Glutamatergic neuron (in vitro differentiated cells): Measurements from ENCODE around the gene ELANE. TPM values are rescaled to one million over a fixed set of nuclear protein-coding genes. Genes with fewer than 3 reads are reported as not detected.

Experiments
- DNase-seq: peaks from one replicate; pipeline ENCODE4 v3.0.0; 2022
- H3K27ac Mint-ChIP-seq: one replicate; pipeline ENCODE4 v1.8.0; 2020; ENCODE audit warnings: mild to moderate bottlenecking, mixed read lengths, inconsistent platforms; ENCODE audit not compliant: unreplicated experiment
- H3K27me3 Mint-ChIP-seq: one replicate; pipeline ENCODE4 v1.8.0; 2020; ENCODE audit warnings: mild to moderate bottlenecking, moderate library complexity, mixed read lengths, inconsistent platforms; ENCODE audit not compliant: unreplicated experiment
- H3K36me3 Mint-ChIP-seq: one replicate; pipeline ENCODE4 v1.8.0; 2020; ENCODE audit warnings: mild to moderate bottlenecking, mixed read lengths, inconsistent platforms; ENCODE audit not compliant: unreplicated experiment
- H3K4me1 Mint-ChIP-seq: one replicate; pipeline ENCODE4 v1.8.0; 2020; ENCODE audit warnings: mild to moderate bottlenecking, low read depth, mixed read lengths, inconsistent platforms; ENCODE audit not compliant: unreplicated experiment
- H3K4me3 Mint-ChIP-seq: one replicate; pipeline ENCODE4 v1.8.0; 2020; ENCODE audit warnings: mild to moderate bottlenecking, mixed read lengths, inconsistent platforms; ENCODE audit not compliant: unreplicated experiment
- H3K9me3 Mint-ChIP-seq: one replicate; pipeline ENCODE4 v1.8.0; 2020; ENCODE audit warnings: mild to moderate bottlenecking, moderate library complexity, mixed read lengths, inconsistent platforms; ENCODE audit not compliant: unreplicated experiment
- CTCF ChIP-seq: fragments of 200-600 bp; sonication (generic); IDR thresholded peaks from one replicate; pipeline ENCODE4 v1.5.0; 2021; ENCODE audit not compliant: partially characterized antibody, unreplicated experiment
- total RNA-seq: library from RNA; stranded (reverse); fragmentation: NEBNext Ultra II Directional; extraction: Animal tissue kit (Norgen Biotek cat#: 25700); gene quantifications from one replicate; pipeline ENCODE4 v1.2.1, GENCODE V29; 2021; ENCODE audit not compliant: unreplicated experiment

The ELANE gene
- total RNA-seq, 1 donor from 2014 or later, result not detected

GRCh38 chr19:900302-901111, 48.4 kb downstream of the ELANE start:
- DNase-seq, result no peak
- H3K9me3 Mint-ChIP-seq, result peaks cover 6% of the 10 kb centered on the region
- peaks cover 8% of the 10 kb centered on the region for H3K27me3 Mint-ChIP-seq
- no peaks in the 10 kb centered on the region for H3K36me3 Mint-ChIP-seq
- H3K4me1 Mint-ChIP-seq, result peaks cover 12% of the 10 kb centered on the region
- no peak overlapping the region for H3K4me3 Mint-ChIP-seq
- H3K27ac Mint-ChIP-seq, result no peak overlapping the region
- no peak for TF ChIP-seq CTCF

GRCh38 chr19:901216-902092, 49.4 kb downstream of the ELANE start:
- DNase-seq, result no peak
- no peak for TF ChIP-seq CTCF
- Mint-ChIP-seq H3K9me3 (peaks cover 5% of the 10 kb centered on the region), H3K27ac (no peak overlapping the region), H3K27me3 (peaks cover 8% of the 10 kb centered on the region), H3K4me3 (no peak overlapping the region), H3K4me1 (peaks cover 12% of the 10 kb centered on the region), H3K36me3 (no peaks in the 10 kb centered on the region)

- Mint-ChIP-seq H3K27ac (no peak overlapping the region), H3K9me3 (peaks cover 5% of the 10 kb centered on the region), H3K4me3 (no peak overlapping the region), H3K27me3 (peaks cover 7% of the 10 kb centered on the region), H3K36me3 (no peaks in the 10 kb centered on the region), H3K4me1 (peaks cover 12% of the 10 kb centered on the region)
- no peak for TF ChIP-seq CTCF
- DNase-seq, result no peak
Observed at GRCh38 chr19:902093-902370, 49.9 kb downstream of the ELANE start.

- H3K9me3 Mint-ChIP-seq, result peaks cover 4% of the 10 kb centered on the region
- H3K4me1 Mint-ChIP-seq, result peaks cover 12% of the 10 kb centered on the region
- DNase-seq, result no peak
- no peak for TF ChIP-seq CTCF
- peak overlapping the region; percentile 63 for H3K4me3 Mint-ChIP-seq
- H3K27me3 Mint-ChIP-seq, result peaks cover 7% of the 10 kb centered on the region
- peak overlapping the region; percentile 70 for H3K27ac Mint-ChIP-seq
- H3K36me3 Mint-ChIP-seq, result no peaks in the 10 kb centered on the region
Observed at GRCh38 chr19:902446-903226, 50.5 kb downstream of the ELANE start.
